LNCaP clone FGC (cell line): ENCODE results near the gene CSDE1.

Experiments
- DNase-seq: peaks from one replicate; pipeline ENCODE4 v3.0.0-alpha.2; 2011; ENCODE audit warnings: low read depth
- H3K4me3 ChIP-seq: 2 replicates; pipeline ENCODE4 v1.5.1; 2011; ENCODE audit warnings: mild to moderate bottlenecking, low read depth, low read length, control low read depth
- CTCF ChIP-seq: IDR thresholded peaks from 2 replicates; pipeline ENCODE4 v1.5.1; 2012; ENCODE audit warnings: mild to moderate bottlenecking; ENCODE audit not compliant: control insufficient read depth, insufficient read depth; ENCODE audit errors: extremely low read depth

Gene CSDE1

GRCh38 chr1:114702737-114703136, 55.0 kb downstream of the CSDE1 start:
- H3K4me3 ChIP-seq: no peak overlapping the region
- no peak for TF ChIP-seq CTCF
- DNase-seq: no peak

GRCh38 chr1:114701931-114702330, 55.9 kb downstream of the CSDE1 start:
- no peak overlapping the region for H3K4me3 ChIP-seq
- DNase-seq: no peak
- no peak for TF ChIP-seq CTCF

- no peak overlapping the region for H3K4me3 ChIP-seq
- TF ChIP-seq CTCF: no peak
- DNase-seq: no peak
Measured at GRCh38 chr1:114700036-114700600, 57.7 kb downstream of the CSDE1 start.

GRCh38 chr1:114696810-114697209, 61.0 kb downstream of the CSDE1 start:
- no peak overlapping the region for H3K4me3 ChIP-seq
- no peak for TF ChIP-seq CTCF
- DNase-seq: no peak

GRCh38 chr1:114695430-114696058, 62.2 kb downstream of the CSDE1 start, which contains the start of gene AMPD1:
Gene AMPD1, minus strand, starts transcription at chr1:114695546. Its CDS starts 75 bp downstream, at chr1:114695471.
- TF ChIP-seq CTCF: no peak
- no peak for DNase-seq
- no peak within 1 kb of the TSS for H3K4me3 ChIP-seq

GRCh38 chr1:114694540-114695310, 63.1 kb downstream of the CSDE1 start:
- no peak overlapping the region for H3K4me3 ChIP-seq
- no peak for DNase-seq
- no peak for TF ChIP-seq CTCF
